IMR-90 (cell line): ENCODE results near the gene HOXA7. TPM values are rescaled to one million over a fixed set of nuclear protein-coding genes. Genes with fewer than 3 reads are reported as not detected.

Experiments used
- ATAC-seq: fragments of 200-7000 bp; cut with Tn5 transposase; 2 replicates; pipeline ENCODE4 v1.9.1; 2020; ENCODE audit warnings: low read depth, mild to moderate bottlenecking, moderate library complexity
- BruUV-seq: library from RNA; stranded (reverse); fragments of 400-500 nt; replicated peaks from 2 replicates; lab custom pipeline; 2021; lab: Mats Ljungman, UMichigan
- CTCF ChIA-PET: fragments of 300-600 bp; formaldehyde crosslinking; extraction: SDS; loops from one replicate; lab custom pipeline; 2021; ENCODE audit warnings: antibody characterized with exemption; lab: Yijun Ruan, JAX
- POLR2A ChIA-PET: fragments of 300-600 bp; sonication (Branson Sonifier 250); formaldehyde crosslinking; loops from one replicate; lab custom pipeline; 2022; ENCODE audit warnings: antibody characterized with exemption; ENCODE audit not compliant: unreplicated experiment; lab: Charles Lee
- DNase-seq: peaks from one replicate; pipeline ENCODE4 v3.0.0; 2013
- H2AFZ ChIP-seq: replicated peaks from 2 replicates; pipeline ENCODE3; 2013; ENCODE audit warnings: low read length, mild to moderate bottlenecking; ENCODE audit not compliant: poor library complexity
- H2AK5ac ChIP-seq: 2 replicates; pipeline ENCODE4 v1.6.1; 2013; ENCODE audit warnings: low read depth, low read length, inconsistent platforms
- H2AK9ac ChIP-seq: replicated peaks from 2 replicates; pipeline ENCODE3; 2013; ENCODE audit warnings: mild to moderate bottlenecking, low read depth, low read length, moderate library complexity; ENCODE audit not compliant: poor library complexity
- H2BK120ac ChIP-seq: 2 replicates; pipeline ENCODE4 v1.6.1; 2013; ENCODE audit warnings: low read depth, low read length, inconsistent platforms
- H2BK15ac ChIP-seq: 3 replicates; pipeline ENCODE4 v1.6.1; 2013; ENCODE audit warnings: low read depth, low read length, inconsistent platforms
- H2BK20ac ChIP-seq: 2 replicates; pipeline ENCODE4 v1.6.1; 2013; ENCODE audit warnings: low read depth, mild to moderate bottlenecking, inconsistent platforms, low read length, moderate library complexity
- H2BK5ac ChIP-seq: 2 replicates; pipeline ENCODE4 v1.6.1; 2013; ENCODE audit warnings: mild to moderate bottlenecking, low read depth, low read length, inconsistent platforms; ENCODE audit not compliant: poor library complexity, severe bottlenecking
- H3K14ac ChIP-seq: replicated peaks from 2 replicates; pipeline ENCODE4 v1.6.1; 2013; ENCODE audit warnings: low read depth, low read length, inconsistent platforms
- H3K18ac ChIP-seq: 2 replicates; pipeline ENCODE4 v1.6.1; 2013; ENCODE audit warnings: low read depth, low read length, control low read depth
- H3K23ac ChIP-seq: 2 replicates; pipeline ENCODE4 v1.6.1; 2013; ENCODE audit warnings: low read depth, low read length, inconsistent platforms
- H3K27ac ChIP-seq: 2 replicates; pipeline ENCODE4 v1.5.1; 2013; ENCODE audit warnings: mild to moderate bottlenecking, control low read depth, low read length; ENCODE audit not compliant: insufficient read depth
- H3K27me3 ChIP-seq: 2 replicates; pipeline ENCODE4 v1.6.1; 2013; ENCODE audit warnings: low read length; ENCODE audit not compliant: control insufficient read depth, insufficient read depth
- H3K36me3 ChIP-seq: 2 replicates; pipeline ENCODE4 v1.6.1; 2013; ENCODE audit warnings: low read length, mixed read lengths; ENCODE audit not compliant: control insufficient read depth, insufficient read depth
- H3K4ac ChIP-seq: 2 replicates; pipeline ENCODE4 v1.6.1; 2013; ENCODE audit warnings: low read depth, low read length, inconsistent platforms
- H3K4me1 ChIP-seq: 2 replicates; pipeline ENCODE4 v1.6.1; 2013; ENCODE audit warnings: low read length, mixed read lengths; ENCODE audit not compliant: control insufficient read depth, insufficient read depth
- H3K4me2 ChIP-seq: 2 replicates; pipeline ENCODE4 v1.6.1; 2013; ENCODE audit warnings: low read depth, mild to moderate bottlenecking, control low read depth, low read length, moderate library complexity
- H3K4me3 ChIP-seq: 2 replicates; pipeline ENCODE4 v1.5.1; 2013; ENCODE audit warnings: low read depth, mild to moderate bottlenecking, control low read depth, low read length, moderate library complexity; ENCODE audit not compliant: insufficient read depth
- H3K56ac ChIP-seq: 2 replicates; pipeline ENCODE4 v1.6.1; 2013; ENCODE audit warnings: low read length, inconsistent platforms; ENCODE audit not compliant: insufficient read depth; ENCODE audit errors: extremely low read depth
- H3K79me1 ChIP-seq, 2 experiments: 2 replicates each; pipeline ENCODE4 v1.6.1; 2013; ENCODE audit warnings: low read length in 2 of 2, inconsistent platforms in 1 of 2, low read depth in 1 of 2
- H3K9ac ChIP-seq: 2 replicates; pipeline ENCODE4 v1.6.1; 2013; ENCODE audit warnings: low read depth, low read length, control low read depth
- H3K9me1 ChIP-seq: 2 replicates; pipeline ENCODE4 v1.6.1; 2013; ENCODE audit warnings: low read length, inconsistent platforms; ENCODE audit not compliant: insufficient read depth
- H3K9me3 ChIP-seq: 2 replicates; pipeline ENCODE4 v1.6.1; 2013; ENCODE audit warnings: low read length; ENCODE audit not compliant: control insufficient read depth, insufficient read depth
- H4K20me1 ChIP-seq: 2 replicates; pipeline ENCODE4 v1.6.1; 2013; ENCODE audit warnings: low read length, inconsistent platforms; ENCODE audit not compliant: insufficient read depth
- H4K5ac ChIP-seq: 2 replicates; pipeline ENCODE4 v1.6.1; 2013; ENCODE audit warnings: mild to moderate bottlenecking, low read depth, low read length, control low read depth
- H4K8ac ChIP-seq, 2 experiments: 2 replicates each; pipeline ENCODE4 v1.6.1; 2013; ENCODE audit warnings: low read depth in 2 of 2, low read length in 2 of 2, control low read depth in 1 of 2, inconsistent platforms in 1 of 2
- H4K91ac ChIP-seq: 2 replicates; pipeline ENCODE4 v1.6.1; 2013; ENCODE audit warnings: low read depth, low read length, inconsistent platforms; ENCODE audit not compliant: insufficient read depth
- MAZ ChIP-seq: IDR thresholded peaks from 2 replicates; pipeline ENCODE4 v1.6.1; 2012; ENCODE audit warnings: low read depth, mild to moderate bottlenecking, low read length, improper control_type of control experiment, moderate library complexity, borderline replicate concordance
- RAD21 ChIP-seq: IDR thresholded peaks from 2 replicates; pipeline ENCODE4 v1.6.1; 2012; ENCODE audit warnings: low read length, improper control_type of control experiment
- WGBS, 2 experiments: methylation state at CpG; one replicate each; pipeline versions ENCODE4 v1.1.5 to v1.1.7; 2013; ENCODE audit warnings: missing lambda C conversion rate in 2 of 2; ENCODE audit not compliant: insufficient read length in 1 of 2; ENCODE audit errors: extremely low coverage in 2 of 2; 5-methylcytosine and 5-hydroxymethylcytosine counted together
- dilution Hi-C: fragments of 300-500 bp; cut with HindIII; formaldehyde crosslinking; loops from one replicate; pipeline ENCODE4 v1.14.3; 2018; ENCODE audit warnings: low sequenced_read_pairs; ENCODE audit not compliant: unreplicated experiment
- in situ Hi-C: fragments of 300-500 bp; cut with MboI; formaldehyde crosslinking; loops from 3 replicates; pipeline ENCODE4 v1.14.3; 2019; ENCODE audit warnings: low sequenced_read_pairs, inconsistent platforms, mixed read lengths
- intact Hi-C: fragments of 100-400 bp; cut with micrococcal nuclease; formaldehyde crosslinking; loops from 2 replicates; pipeline ENCODE4 v1.10.0; 2022
- polyA plus RNA-seq, 3 experiments: library from polyadenylated mRNA; depleted of rRNA; stranded (reverse); fragments of >200 nt; gene quantifications; 2 replicates each; pipeline ENCODE4 v1.2.3, GENCODE V29; 2012; ENCODE audit warnings: low replicate concordance in 1 of 3
- total RNA-seq: library from RNA; depleted of rRNA; stranded (reverse); fragments of >200 nt; gene quantifications from 2 replicates; pipeline ENCODE4 v1.2.3, GENCODE V29; 2012
- TF ChIP-seq, protein P1 (sequence below): fragments of 150-350 bp; IDR thresholded peaks from 2 replicates; pipeline ENCODE4 v1.6.1; 2016; ENCODE audit warnings: low read depth, mild to moderate bottlenecking, low read length, moderate library complexity, borderline replicate concordance

Gene HOXA7
- total and polyA plus RNA-seq, 2 of the 4 experiments (the other 2 are of a cell fraction), result 0.18 to 1.7 TPM

DNA sequence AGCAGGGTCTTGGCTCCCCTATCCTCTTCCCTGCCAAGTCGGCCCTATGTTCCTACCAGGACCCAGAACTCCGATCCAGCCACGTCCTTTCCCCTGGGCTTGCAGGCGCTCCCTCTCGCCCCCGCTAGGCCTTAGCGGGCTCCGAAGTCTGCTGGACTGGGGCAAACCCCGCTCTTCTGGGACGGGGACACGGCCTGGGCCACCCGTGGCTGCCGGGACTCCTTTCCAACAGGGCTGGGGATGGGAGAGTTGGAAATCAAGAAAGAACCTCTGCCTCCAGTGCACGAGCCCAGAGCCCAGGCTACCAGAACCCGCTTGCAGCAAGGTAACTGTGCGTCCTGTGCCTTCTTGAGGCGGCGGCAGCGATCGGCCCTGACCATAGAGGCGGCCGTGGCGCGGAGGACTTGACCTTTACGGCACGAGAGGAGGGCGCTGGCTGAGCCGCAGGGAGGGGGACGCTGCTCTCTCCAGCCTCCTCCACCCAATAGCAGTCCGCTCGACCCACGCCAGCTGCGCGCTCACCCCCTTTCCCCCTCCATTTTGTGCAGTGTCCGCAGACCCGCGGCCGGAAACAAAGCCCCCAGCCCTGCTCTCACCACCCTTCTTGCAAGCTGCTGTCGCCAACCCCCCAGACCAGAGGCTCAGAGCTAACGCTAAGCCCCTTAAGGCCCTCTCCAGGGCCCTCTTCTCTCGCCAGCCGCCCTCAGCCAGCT, 35.5 kb upstream of the HOXA7 start:
- ChIA-PET CTCF (interaction anchor here (0.7 to 1.3 kb wide), 2 partner anchors 12 to 583 kb away, joined by 3 read pairs; no protein-coding TSS in a partner anchor), POLR2A (no interaction called here)
- Histone ChIP-seq H4K8ac (no peak overlapping the region), H3K23ac (no peak overlapping the region), H3K27ac (no peak overlapping the region), H2BK5ac (no peak overlapping the region), H3K4me2 (no peak overlapping the region), H2AK9ac (no peak overlapping the region), H4K91ac (no peak overlapping the region), H3K79me1 (no peaks in the 10 kb centered on the region), H2BK120ac (no peak overlapping the region), H3K14ac (no peak overlapping the region), H3K9me3 (peaks cover 16% of the 10 kb centered on the region; the same call in 1 of the 2 replicates), H2AFZ (no peak overlapping the region), H3K27me3 (peaks cover 90% of the 10 kb centered on the region), H2BK15ac (no peak overlapping the region), H3K18ac (no peak overlapping the region), H2AK5ac (no peak overlapping the region), H3K4me3 (no peak overlapping the region), H3K4ac (no peak overlapping the region), H3K4me1 (peaks cover 1% of the 10 kb centered on the region; the same call in 1 of the 2 replicates), H3K9me1 (no peaks in the 10 kb centered on the region), H4K20me1 (peaks cover 8% of the 10 kb centered on the region; the same call in 1 of the 2 replicates), H3K36me3 (no peaks in the 10 kb centered on the region), H2BK20ac (no peak overlapping the region), H3K56ac (no peak overlapping the region), H3K9ac (no peak overlapping the region), H4K5ac (no peak overlapping the region)
- no TSS peak for BruUV-seq
- TF ChIP-seq RAD21, result no peak
- TF ChIP-seq, protein P1, sequence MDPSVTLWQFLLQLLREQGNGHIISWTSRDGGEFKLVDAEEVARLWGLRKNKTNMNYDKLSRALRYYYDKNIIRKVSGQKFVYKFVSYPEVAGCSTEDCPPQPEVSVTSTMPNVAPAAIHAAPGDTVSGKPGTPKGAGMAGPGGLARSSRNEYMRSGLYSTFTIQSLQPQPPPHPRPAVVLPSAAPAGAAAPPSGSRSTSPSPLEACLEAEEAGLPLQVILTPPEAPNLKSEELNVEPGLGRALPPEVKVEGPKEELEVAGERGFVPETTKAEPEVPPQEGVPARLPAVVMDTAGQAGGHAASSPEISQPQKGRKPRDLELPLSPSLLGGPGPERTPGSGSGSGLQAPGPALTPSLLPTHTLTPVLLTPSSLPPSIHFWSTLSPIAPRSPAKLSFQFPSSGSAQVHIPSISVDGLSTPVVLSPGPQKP, result no peak
- TF ChIP-seq MAZ, result no peak
- ATAC-seq (no peak), DNase-seq (no peak)
- intact Hi-C loops, result loop anchor here (10.0 kb wide), 4 partner anchors 553 to 1913 kb away; partner anchors contain the start of gene TAX1BP1
- WGBS, 2 experiments, result 10% methylated on average over 10 of the region's 42 CpGs; no CpG with 5 or more reads in 1 of the 2 experiments
- dilution Hi-C loops, result no loop called here
- in situ Hi-C loops, result loop anchor here (10.0 kb wide), 1 partner anchor 883 kb away; no protein-coding TSS in a partner anchor
